CD4-positive, alpha-beta T cell (primary cell): ENCODE data around the gene ALDOA. TPM values are rescaled to one million over a fixed set of nuclear protein-coding genes. Genes with fewer than 3 reads are reported as not detected.

Experiments
- ATAC-seq: fragments of 200-7000 bp; cut with Tn5 transposase; one replicate; pipeline ENCODE4 v1.10.0; 2022; ENCODE audit warnings: mild to moderate bottlenecking; ENCODE audit not compliant: poor library complexity
- CTCF ChIA-PET: fragments of 350-600 bp; sonication (Branson Sonifier 250); formaldehyde crosslinking; loops from one replicate; lab custom pipeline; 2021; ENCODE audit warnings: antibody characterized with exemption, inconsistent platforms; lab: Charles Lee
- POLR2A ChIA-PET: fragments of 350-600 bp; sonication (Branson Sonifier 250); formaldehyde crosslinking; loops from one replicate; lab custom pipeline; 2021; ENCODE audit warnings: antibody characterized with exemption, inconsistent platforms; lab: Charles Lee
- DNase-seq, 14 experiments: peaks; one replicate each; pipeline ENCODE4 v3.0.0-alpha.2; 2013 to 2020; ENCODE audit warnings: mixed read lengths in 2 of 14
- H3K27ac ChIP-seq, 2 donors: one replicate each; pipeline versions ENCODE4 v1.5.1 to v1.7.0; 2013; ENCODE audit warnings: low read length in 2 of 2, low read depth in 1 of 2, mild to moderate bottlenecking in 1 of 2
- H3K27me3 ChIP-seq, 2 experiments: 1 replicate in 1 of 2; 2 replicates in 1 of 2; pipeline versions ENCODE4 v1.6.1 to v1.7.0; 2013; ENCODE audit warnings: low read length in 2 of 2, control low read depth in 1 of 2, mild to moderate bottlenecking in 1 of 2, moderate library complexity in 1 of 2; ENCODE audit not compliant: insufficient read depth in 2 of 2, control insufficient read depth in 1 of 2
- H3K36me3 ChIP-seq: one replicate; pipeline ENCODE4 v1.6.1; 2013; ENCODE audit warnings: low read length, control low read depth; ENCODE audit not compliant: insufficient read depth
- H3K4me1 ChIP-seq: one replicate; pipeline ENCODE4 v1.6.1; 2013; ENCODE audit warnings: low read length, control low read depth; ENCODE audit not compliant: insufficient read depth
- H3K4me3 ChIP-seq: one replicate; pipeline ENCODE4 v1.5.1; 2013; ENCODE audit warnings: mild to moderate bottlenecking, low read length, moderate library complexity
- H3K9me3 ChIP-seq, 2 experiments: 1 replicate in 1 of 2; 2 replicates in 1 of 2; pipeline versions ENCODE4 v1.6.1 to v1.7.0; 2013; ENCODE audit warnings: low read length in 2 of 2, mild to moderate bottlenecking in 2 of 2, control low read depth in 1 of 2, moderate library complexity in 1 of 2; ENCODE audit not compliant: control insufficient read depth in 1 of 2, insufficient read depth in 1 of 2
- H3K27ac Mint-ChIP-seq: one replicate; pipeline ENCODE4 v1.8.0; 2020; ENCODE audit warnings: mixed read lengths
- H3K27me3 Mint-ChIP-seq: one replicate; pipeline ENCODE4 v1.8.0; 2021; ENCODE audit warnings: mixed read lengths
- H3K36me3 Mint-ChIP-seq: one replicate; pipeline ENCODE4 v1.8.0; 2021; ENCODE audit warnings: low read depth, mixed read lengths
- H3K4me1 Mint-ChIP-seq: one replicate; pipeline ENCODE4 v1.8.0; 2021; ENCODE audit warnings: low read depth, mixed read lengths
- H3K4me3 Mint-ChIP-seq: one replicate; pipeline ENCODE4 v1.8.0; 2020; ENCODE audit warnings: mild to moderate bottlenecking, mixed read lengths
- H3K9me3 Mint-ChIP-seq: one replicate; pipeline ENCODE4 v1.8.0; 2020; ENCODE audit warnings: mixed read lengths
- intact Hi-C, 2 experiments: fragments of 100-400 bp; cut with DNase I in 1 of 2; cut with micrococcal nuclease in 1 of 2; formaldehyde crosslinking; loops; one replicate each; pipeline versions ENCODE4 v1.15.1 to v1.9.0; 2023 to 2025; cut with DNase I, micrococcal nuclease
- total RNA-seq, 174 experiments: library from RNA in 2 of 174; stranded (reverse) in 2 of 174; gene quantifications; one replicate each; pipeline ENCODE4 v1.2.3 and lab custom pipeline; 2021 to 2026
- TF ChIP-seq, protein P1 (sequence below): fragments of 200-600 bp; IDR thresholded peaks from one replicate; pipeline ENCODE4 v1.8.0; 2022; ENCODE audit warnings: antibody characterized with exemption, mild to moderate bottlenecking

ALDOA gene
- total RNA-seq, 2 experiments from 2014 or later = 390 to 396 TPM

DNA sequence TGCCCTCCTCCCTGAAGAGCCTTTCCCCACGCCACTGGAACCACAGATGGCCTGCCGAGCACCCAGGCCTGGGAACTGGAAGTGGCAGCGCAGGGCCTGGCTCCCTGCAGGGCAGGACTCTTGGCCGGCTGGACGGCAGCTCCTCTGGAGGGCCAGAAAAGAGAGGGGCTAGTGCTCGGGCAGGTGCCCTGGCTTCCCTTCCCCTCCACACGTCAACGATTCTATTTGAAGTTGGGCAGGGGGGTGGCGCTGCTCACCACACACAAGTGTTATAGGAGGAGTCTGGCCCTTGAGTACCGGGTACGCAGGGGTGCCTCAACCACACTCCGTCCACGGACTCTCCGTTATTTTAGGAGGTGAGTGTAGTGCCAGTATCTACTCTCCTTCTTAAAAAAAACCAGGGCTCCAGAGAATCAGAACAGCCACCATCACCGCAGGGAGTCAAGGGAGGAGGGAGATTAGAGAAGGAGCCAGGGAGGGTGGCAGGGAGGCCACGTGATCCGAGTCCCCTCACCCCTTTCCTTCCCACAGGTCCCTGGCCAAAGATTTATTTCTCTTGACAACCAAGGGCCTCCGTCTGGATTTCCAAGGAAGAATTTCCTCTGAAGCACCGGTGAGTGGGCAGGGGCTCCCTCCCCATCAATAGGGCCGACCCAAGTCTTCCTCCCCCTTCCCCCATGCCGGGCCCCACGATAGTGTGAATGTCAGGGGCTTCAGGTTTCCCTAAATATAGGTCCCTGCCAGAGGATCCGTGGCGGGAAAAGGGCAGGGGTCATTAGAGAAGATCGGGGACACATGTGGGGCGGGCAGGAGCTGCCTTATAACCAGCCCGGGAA is 1.4 kb upstream of the ALDOA start:
- Histone ChIP-seq H3K27ac (peak overlapping the region; percentile 87 to 92), H3K4me1 (peaks cover 49% of the 10 kb centered on the region), H3K4me3 (peak overlapping the region; percentile 100), H3K27me3 (no peaks in the 10 kb centered on the region), H3K9me3 (no peaks in the 10 kb centered on the region), H3K36me3 (peaks cover 25% of the 10 kb centered on the region)
- Mint-ChIP-seq H3K4me1 (peaks cover 34% of the 10 kb centered on the region), H3K27me3 (no peaks in the 10 kb centered on the region), H3K36me3 (peaks cover 47% of the 10 kb centered on the region), H3K27ac (peak overlapping the region; percentile 96), H3K4me3 (peak overlapping the region; percentile 100), H3K9me3 (no peaks in the 10 kb centered on the region)
- intact Hi-C loops = loop anchor here (1.0 to 10.0 kb wide), 6 partner anchors 9 to 571 kb away; partner anchors contain the start of genes GDPD3 (in 1 of the 2), MAPK3 (in 1 of the 2) and ZNF771 (in 1 of the 2)
- DNase-seq (peak; percentile 43 to 84 (median 66)), ATAC-seq (peak; percentile 16)
- ChIA-PET CTCF (interaction anchor here (0.9 to 5.0 kb wide), 8 partner anchors 11 to 346 kb away, joined by 3 to 26 read pairs (median 3); partner anchors contain the start of gene TBX6), POLR2A (interaction anchor here (0.6 to 7.2 kb wide), 11 partner anchors 9 to 594 kb away, joined by 4 to 118 read pairs (median 17); partner anchors contain the start of genes CORO1A, FBRS, PPP4C and SEPTIN1)
- TF ChIP-seq, protein P1, sequence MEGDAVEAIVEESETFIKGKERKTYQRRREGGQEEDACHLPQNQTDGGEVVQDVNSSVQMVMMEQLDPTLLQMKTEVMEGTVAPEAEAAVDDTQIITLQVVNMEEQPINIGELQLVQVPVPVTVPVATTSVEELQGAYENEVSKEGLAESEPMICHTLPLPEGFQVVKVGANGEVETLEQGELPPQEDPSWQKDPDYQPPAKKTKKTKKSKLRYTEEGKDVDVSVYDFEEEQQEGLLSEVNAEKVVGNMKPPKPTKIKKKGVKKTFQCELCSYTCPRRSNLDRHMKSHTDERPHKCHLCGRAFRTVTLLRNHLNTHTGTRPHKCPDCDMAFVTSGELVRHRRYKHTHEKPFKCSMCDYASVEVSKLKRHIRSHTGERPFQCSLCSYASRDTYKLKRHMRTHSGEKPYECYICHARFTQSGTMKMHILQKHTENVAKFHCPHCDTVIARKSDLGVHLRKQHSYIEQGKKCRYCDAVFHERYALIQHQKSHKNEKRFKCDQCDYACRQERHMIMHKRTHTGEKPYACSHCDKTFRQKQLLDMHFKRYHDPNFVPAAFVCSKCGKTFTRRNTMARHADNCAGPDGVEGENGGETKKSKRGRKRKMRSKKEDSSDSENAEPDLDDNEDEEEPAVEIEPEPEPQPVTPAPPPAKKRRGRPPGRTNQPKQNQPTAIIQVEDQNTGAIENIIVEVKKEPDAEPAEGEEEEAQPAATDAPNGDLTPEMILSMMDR = peak; percentile 50

DNA sequence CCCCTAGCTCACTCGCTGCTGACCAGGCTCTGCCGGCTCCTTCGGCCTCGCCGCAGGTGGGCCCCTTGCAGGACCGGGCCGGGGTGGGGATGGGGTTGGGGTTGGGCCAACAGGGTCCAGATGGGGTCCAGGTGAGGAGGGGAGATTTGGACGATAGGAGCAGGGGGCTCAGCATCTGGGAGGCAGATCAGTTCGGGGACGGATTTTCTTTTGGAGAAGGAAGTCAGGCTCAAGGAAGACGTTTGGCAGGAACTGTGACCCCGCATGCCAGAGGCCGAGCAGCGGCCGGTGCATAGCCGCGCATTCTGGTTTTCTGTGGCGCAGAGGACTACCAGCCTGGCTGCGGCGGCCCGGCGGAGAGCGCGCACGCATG is 845 bp upstream of the ALDOA start:
- peaks cover 55% of the 10 kb centered on the region for H3K4me1 ChIP-seq
- peak in 1 of 14 experiments; percentile 40 for DNase-seq
- Mint-ChIP-seq H3K4me1 (peaks cover 40% of the 10 kb centered on the region), H3K27me3 (no peaks in the 10 kb centered on the region), H3K36me3 (peaks cover 53% of the 10 kb centered on the region), H3K27ac (peak overlapping the region; percentile 96), H3K9me3 (no peaks in the 10 kb centered on the region), H3K4me3 (peak overlapping the region; percentile 100)
- POLR2A ChIA-PET = interaction anchor here (0.6 to 7.2 kb wide), 28 partner anchors 10 to 1242 kb away, joined by 3 to 118 read pairs (median 6); partner anchors contain the start of genes ATXN2L, CORO1A, DCTPP1 and FBRS
- H3K4me3 ChIP-seq = peak overlapping the region; percentile 100
- peaks cover 31% of the 10 kb centered on the region for H3K36me3 ChIP-seq
- intact Hi-C loops = loop anchor here (1.0 to 10.0 kb wide), 9 partner anchors 9 to 570 kb away; partner anchors contain the start of genes GDPD3 (in 1 of the 2), MAPK3 (in 1 of the 2), MAZ (in 1 of the 2) and PPP4C (in 1 of the 2)
- no peaks in the 10 kb centered on the region for H3K9me3 ChIP-seq
- peak overlapping the region; percentile 87 to 92 for H3K27ac ChIP-seq
- CTCF ChIA-PET = interaction anchor here (0.9 to 5.0 kb wide), 4 partner anchors 10 to 47 kb away, joined by 3 to 26 read pairs (median 5); partner anchors contain the start of gene TBX6
- ATAC-seq = no peak
- TF ChIP-seq, protein P1 = no peak
- H3K27me3 ChIP-seq = no peaks in the 10 kb centered on the region
